Measurements from ENCODE around the gene CELF2.
A peak's percentile ranks its signal among the peaks of the same experiment; 100 is the strongest.

CELF2 gene

DNA sequence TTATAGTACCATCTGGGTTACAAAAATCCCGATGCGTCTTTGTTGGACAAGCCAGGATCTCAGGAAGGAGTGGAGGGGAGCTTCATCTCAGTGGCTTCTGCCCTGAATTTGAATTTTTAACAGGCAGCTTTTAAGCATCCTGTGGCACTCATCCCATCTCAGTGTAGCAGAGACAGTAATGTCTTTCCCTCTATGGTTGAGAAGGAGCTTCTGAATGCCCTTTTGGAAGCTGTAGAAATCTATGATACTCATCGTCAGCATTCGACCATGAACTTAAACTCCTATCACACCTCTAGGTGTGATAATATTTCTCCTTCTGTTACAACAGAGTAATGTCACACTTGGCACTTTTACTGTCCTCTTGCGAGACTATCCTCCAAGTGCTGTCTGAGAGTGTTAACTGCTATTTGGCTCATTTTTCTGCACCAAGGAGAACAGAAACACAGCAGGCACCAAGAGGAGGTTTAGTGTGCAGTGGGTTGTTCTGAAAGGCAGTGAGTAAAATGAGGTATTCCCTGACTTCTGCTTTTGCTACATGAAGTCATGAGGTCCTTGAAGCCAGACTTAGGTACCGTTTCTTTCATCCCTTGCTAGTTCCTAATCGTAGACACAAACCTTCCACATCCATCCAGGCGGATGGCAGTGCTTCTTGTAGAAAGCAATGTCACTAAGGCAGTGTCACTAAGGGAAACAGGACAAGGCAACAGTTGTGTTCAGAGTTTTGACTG is 177.4 kb downstream of the CELF2 start:
- DNase-seq (ENCODE audit: low read depth in 2 of 2) = no peak

DNA sequence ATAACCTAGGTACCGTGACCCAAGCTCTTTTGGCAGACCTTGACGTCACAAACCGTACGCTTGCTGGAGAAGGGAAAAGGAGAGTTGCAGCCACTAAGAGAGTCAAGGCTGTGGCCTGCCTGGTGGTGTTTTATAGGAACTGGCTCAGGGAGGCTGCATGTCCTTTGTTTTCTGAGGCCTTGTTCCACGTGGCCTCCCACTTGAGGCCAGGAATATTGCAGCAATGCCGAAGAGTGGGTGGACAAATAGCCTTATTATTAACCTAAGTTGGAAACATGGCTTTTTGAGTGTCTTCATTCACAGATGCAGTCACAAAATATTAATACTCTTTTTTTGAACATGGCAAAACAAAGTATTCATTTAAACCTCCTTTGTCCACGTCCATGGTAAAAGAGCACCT is 178.0 kb downstream of the CELF2 start:
- no peak for DNase-seq (ENCODE audit: low read depth in 2 of 2)

DNA sequence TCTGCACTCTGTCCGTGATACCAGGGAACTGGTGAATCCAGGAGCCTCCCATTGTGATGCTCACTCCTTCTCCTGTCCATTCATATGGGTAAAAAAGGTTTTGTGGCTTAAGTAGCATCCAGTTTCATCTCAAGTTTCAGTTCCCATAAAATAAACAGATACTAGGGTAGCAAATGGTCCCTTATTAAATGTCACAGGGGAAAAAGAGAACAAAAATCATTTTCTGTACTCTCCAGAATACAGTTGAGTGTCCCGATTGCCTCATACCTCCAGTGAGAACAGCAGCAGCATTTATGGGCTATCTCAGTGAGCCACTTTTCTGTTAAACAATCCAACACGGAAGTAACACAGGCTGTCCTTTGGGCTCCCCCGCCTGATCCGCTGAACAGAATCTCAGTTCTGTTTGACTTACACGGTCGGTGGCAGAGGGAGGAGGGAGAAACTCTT is 179.6 kb downstream of the CELF2 start:
- no peak for DNase-seq (ENCODE audit: low read depth in 2 of 2)

DNA sequence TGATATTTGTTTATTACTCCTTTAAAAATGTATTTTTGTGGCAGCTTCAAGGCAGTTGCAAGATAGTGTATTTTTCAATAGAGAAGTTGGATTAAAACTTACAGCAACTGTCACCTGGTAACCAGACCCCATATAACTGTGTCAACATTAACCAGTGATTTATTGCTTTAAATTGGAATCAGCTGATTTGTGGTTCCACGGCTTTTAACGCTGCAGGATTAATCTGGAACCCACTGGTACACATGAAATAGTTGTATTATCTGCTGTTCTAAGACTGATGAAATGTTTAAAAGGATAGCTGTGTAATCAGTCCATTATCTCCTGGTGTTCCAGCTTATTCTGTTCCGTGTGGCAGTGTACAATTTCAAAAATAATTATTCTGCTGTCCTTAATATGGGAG is 180.2 kb downstream of the CELF2 start:
- peak; percentile 18 to 27 for DNase-seq (ENCODE audit: low read depth in 2 of 2)

DNA sequence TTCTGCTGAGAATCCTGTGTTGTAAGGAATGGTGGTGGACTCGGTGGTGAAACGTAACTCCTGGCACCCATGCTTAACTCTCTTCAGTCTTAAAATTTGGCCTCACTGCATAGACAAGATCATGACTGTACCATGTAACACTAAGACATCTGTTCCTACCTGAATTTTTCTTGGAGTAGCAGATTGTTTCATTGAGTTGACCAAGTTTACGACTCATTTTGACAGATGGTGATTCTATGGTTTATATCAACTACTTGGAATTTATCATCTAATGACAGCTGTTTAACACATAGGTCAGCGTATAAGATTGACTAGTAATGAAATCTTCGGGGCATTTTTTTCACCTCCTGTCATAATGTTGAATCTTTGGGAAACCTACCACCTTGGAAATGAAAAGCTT is 184.2 kb downstream of the CELF2 start:
- DNase-seq (ENCODE audit: low read depth in 2 of 2) = no peak

DNA sequence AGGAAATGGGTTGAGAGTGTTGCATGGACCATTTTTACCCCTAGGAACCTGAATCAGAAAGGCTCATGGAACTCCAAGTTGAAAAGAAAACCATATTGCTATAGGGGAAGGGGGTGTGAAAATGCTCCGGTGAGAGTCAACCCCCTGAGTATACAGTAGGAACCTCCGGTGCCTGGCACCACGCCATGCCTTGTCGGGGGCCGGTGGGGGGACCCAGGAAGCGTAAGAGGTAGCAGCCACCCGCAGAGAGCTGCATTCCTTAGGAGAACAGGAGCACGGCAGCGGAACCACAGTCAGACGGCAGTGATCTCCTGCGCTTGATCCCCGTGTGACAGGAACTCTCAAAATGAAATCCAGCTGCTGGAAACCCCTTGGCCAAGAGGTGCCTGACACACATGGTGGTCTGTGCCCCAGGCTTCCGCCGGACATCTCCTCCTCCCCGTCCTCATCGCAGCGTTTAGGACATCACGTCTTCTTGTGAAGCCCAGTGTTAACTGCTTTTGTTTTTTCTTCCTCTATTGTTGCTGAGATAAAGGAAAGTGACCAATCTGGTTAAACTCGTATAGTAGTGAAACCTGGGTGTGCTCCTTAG is 186.8 kb downstream of the CELF2 start:
- DNase-seq (ENCODE audit: low read depth in 2 of 2) = no peak

DNA sequence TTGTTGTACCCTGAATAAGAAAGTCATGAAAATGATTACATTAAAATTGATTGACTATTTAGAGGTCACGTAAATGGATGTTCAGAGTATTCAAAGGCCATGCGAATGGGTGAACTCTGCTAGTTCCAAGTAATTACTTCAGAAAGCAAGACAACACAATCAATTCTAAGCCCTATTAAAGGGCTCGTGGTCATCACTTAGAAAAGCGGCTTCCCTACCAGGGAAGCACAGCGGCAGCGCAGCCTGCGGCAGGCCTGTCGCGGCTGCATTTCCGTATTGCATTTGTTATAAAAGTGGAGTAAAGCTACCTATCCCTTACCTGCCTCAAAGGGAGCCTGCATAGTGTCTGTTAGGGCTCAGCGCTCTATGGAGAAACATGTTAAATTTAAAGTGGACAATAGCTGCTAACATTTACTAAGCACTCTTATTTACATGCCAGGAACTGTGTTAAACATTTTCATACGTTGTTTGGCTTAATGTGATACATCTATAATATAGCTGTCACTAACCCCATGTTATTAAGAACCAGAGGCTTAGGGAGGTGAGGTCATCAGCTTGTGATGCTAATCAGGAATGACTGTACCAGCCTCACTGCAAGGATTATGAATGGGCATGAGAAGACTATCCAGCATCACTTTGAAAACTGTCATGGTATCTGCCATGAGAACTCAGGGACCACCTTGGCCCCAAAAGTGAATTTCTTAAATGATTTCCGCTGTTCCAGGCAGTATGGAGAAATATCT is 187.5 kb downstream of the CELF2 start:
- DNase-seq (ENCODE audit: low read depth in 2 of 2) = no peak

DNA sequence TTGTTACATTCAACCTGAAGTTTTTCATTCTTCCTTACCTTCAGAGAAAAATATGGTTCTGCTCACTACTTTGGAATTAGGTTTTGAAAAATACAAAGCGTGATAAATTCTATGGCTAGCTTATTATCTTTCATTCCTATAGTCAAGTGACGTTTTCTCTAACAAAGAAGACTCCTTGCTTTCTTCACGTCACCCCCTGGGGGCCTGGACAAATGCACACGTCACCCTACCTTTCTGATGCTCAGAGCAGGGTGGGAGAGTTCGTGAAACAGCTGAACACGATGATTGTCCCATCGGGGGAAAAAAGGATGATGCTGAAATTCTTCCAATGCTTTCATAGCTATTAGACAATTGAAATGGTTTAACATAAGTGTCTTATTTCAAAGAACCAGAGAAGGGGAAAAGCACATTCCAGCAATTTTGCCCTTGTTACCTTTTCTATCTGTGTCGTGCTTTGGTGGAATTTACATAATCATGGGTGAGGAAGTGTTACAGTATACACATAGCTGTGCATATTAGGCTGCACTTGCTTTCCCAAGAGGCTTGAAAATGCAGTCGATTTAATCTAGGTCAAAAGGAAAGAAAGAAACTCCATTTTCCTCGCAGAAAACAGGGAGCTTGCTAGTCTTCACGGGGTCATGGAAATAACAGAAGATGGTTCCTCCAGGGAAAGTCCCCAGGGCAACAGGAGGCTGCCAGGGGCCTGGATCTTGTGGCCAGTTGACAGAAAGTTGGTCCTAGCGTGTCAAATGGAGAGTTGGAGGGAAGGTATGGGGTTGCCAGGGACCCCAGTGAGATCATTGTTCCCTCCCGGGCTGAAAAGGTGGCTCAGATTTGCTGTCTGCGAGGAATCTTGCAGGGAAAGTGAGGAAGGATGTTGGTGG is 189.2 kb downstream of the CELF2 start:
- DNase-seq (ENCODE audit: low read depth in 2 of 2) = no peak

DNA sequence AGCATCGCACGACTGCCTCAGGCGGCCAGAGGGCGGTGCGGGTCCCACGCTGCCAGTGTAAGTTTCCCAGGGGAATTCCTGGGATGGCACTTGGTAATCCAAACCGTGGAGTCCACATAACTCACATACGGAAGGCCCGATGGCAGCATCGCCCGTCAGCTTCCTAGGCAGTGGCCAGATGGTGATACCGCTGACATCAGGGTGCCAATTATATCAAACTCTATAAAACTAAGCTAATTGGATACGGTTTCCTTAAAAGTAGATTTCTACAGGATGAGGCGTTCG is 189.8 kb downstream of the CELF2 start:
- no peak for DNase-seq (ENCODE audit: low read depth in 2 of 2)

DNA sequence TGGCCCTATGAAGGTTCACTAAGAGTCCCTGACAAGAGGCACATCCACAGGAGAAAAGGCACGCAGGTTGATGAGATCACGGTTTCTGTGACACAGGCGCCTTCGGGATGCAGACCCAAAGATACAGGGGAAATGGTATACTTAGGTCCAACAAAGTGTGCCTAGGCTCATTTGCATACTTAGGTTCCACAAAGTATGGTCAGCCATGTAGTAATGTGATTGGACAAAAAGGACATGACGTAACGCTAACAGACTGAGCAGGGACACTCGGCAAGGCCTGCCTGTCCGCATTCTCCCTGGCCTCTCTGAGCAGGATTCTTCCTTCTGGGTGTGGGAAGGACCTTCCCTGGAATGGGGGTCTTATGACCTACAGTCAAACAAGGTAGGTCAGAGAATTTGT is 190.6 kb downstream of the CELF2 start:
- DNase-seq (ENCODE audit: low read depth in 2 of 2) = no peak

DNA sequence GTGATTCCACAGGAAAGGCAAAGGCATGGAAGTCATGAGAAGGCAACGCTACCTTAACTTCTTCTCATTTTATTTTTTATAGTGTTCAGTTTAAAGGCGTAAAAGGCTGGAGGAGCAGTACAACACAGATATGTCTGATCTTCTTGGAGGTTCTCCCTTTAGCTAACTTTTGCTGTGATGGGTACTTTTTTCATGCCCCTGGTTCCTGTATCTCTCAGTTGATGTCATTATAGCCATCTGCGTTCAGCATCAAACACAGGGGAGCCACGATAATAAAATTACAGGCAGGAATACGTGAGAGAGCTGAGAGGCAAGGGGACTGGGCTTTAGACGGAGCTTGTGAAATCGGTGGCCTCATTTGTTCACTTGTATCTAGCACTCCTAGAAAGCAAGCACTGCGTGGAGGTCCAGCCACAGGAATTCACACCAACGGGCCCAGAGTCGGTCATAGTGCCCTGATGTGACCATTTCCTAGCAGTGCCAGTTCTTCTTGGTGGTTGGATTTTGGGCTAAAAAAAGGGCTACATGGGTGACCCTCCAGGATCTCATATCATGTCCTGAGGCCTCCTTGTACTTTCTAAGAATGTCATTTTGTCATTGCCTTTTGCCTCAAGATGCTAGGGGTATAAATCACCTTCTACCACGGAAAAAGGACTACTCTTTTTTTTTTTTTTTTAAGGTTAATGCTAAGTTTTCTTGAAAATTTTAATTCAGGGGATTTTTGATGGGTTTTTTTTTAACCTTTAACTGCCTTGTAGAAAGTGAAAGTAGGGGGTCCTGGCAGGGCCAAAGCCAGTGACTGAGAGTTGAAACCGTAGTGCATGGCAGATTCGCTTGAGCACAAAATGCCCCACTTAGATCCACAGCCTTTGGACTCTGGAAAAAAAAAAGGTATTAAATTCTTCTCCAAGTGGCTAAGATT is 191.5 kb downstream of the CELF2 start:
- DNase-seq (ENCODE audit: low read depth in 2 of 2) = no peak

DNA sequence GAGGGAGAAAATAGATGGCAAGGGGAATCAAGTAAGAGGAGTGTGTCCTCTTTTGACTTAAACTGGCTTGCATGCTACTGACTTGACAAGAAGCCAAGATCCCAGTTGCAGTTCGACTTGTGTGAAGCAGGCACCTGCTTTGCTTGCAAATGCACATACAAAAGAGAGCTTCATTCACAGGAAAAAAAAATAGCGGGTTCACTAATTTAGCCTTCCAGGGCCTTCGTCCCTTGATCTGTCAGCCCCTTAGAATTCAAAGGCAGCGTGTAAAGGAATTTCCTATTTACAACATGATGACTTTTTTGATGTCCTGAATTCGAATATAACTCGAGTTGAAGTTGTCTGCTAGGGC is 192.1 kb downstream of the CELF2 start:
- DNase-seq (ENCODE audit: low read depth in 2 of 2) = no peak

DNA sequence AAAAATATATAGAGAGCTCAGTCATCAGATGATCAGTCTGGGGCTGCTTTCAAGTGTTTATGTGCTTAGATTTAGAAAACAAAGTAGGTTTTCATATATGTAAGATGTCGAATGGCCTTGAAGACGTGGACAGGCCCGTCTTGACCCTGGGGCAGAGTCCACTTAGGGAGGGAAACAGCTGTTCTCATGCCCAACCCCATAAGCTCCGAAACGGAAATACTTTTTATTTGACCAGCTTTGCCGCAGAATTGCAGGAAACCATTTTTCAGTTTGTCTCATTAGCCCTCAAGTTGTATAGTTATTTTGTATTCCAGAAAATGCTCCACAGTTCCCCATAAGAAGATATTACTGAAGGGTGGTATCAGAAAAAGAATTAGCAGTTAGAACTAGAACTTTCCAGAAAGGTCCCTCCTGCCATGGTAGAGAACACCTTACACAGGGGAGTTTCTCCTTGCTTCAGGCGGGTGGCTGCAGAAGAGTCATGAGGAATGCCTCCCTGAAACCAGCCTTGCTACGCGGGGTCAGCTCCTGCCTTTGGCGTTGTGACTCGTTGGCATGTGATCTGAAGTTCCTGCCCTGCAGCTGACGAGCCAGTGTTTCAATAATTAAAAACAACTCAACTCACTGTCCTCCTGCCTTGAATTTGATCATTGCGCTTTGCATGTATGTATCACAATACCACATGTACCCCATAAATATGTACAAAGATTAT is 192.7 kb downstream of the CELF2 start:
- no peak for DNase-seq (ENCODE audit: low read depth in 2 of 2)

DNA sequence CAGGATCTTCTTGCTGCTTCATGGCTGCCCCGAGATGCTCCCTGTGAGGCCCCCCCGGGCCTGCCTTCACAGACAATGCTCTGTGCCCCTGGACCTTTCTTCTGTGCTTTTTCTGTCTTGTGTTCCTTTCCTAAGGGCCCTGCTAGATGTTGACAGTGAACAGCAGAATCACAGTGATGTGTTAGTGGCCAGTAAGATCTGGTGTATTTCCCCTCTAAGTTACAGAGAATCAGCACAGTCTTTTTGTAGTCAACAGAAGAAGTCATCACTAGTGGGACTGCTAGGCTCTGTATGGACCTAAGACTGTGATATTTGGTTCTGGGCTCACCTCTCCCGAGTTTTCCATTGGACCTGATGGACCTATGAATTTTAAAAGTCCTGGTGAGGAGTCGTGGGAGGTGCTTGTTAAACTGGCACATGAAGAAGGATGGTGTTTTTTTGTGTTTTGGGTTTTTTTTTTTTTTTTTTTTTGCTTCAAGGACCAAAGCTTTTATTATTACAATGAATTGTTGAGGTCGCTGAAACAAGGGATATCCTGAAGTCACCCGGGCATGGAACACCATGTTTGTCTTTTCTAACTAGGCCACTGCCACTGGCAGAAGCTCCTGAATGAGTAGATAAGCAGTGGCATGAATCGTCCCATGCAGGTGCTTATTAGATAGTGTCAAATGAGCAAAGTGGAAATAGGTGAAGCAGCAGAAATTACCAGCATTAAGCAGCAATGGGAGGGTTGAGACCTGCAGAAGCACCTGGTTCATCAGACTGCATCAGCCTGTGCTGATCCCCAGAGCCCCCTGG is 194.8 kb downstream of the CELF2 start:
- no peak for DNase-seq (ENCODE audit: low read depth in 2 of 2)

DNA sequence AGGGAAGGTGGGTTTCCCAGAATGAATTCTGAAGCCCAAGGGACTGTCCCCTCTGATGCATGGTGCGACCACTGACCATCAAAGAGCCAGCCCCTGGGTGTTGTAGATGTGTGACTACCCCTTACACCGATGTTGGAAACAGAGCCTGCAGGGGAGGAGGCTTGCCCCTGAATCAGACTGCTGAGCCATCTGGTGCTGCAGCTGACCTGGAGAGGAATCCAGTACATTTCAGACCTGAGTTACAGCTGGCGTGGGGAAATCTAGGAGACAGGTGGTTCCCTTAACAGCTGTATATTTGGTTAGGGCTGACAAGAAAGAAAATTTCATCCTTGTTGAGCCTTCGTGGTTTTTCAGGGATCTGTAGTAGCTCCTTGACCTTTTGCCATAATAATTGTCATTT is 195.5 kb downstream of the CELF2 start:
- DNase-seq (ENCODE audit: low read depth in 2 of 2) = no peak

DNA sequence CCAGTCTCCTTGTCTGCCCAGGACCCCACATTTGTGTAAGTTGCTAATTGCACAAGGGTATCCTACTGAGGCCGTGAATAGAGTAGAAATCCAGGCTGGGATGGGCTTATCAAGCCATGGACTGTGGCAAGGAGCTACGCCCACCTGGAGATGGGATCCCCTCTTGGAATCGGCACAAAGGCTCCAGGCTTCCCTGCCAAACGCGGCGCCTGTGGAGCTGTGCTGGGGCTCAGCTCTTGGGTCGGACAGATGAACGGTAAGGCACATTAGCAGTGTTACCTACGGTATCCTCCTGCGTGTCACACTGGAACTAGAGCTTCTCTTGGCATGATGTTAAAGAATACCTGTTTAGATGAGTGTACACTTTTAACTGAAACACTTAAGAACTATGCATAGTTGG is 196.7 kb downstream of the CELF2 start:
- no peak for DNase-seq (ENCODE audit: low read depth in 2 of 2)

DNA sequence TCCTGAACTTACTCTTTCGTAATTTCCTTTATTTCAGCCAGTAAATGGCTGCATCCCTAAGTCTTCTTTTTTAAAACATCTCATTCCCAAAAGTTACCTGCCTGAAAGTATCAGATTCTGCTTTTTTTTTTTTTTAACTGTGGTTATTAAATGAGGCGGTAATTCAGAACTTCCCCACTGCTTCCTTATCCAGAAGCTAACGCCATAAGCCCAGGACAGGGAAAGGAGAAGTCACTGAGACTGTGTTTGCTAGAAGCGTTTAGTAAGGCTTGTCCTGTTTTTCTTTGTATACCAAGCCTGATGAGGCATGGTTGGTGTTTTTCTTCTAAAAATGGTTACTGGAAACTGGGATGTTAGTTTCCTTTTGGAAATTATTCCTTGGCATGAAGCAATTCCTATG is 197.8 kb downstream of the CELF2 start:
- DNase-seq (ENCODE audit: low read depth in 2 of 2) = no peak

DNA sequence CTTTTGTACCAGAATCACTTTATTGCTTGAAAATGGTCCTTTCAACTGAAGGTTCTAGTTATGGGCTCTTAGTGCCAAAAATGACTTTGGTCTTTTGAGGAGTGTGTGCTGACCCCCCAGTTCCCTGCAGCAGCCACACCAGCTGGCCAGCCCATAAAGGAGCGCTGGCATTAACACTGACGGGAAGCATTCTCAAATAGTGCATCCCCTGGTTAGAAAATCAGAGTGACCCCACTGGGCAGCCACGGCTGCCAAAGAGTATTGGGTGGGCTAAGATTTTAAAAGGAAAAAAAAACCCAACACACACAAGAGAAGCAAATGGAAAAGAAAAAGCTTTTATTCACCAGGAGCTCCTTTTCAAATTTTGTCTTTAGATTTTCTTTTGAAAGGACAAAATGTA is 199.8 kb downstream of the CELF2 start:
- DNase-seq (ENCODE audit: low read depth in 2 of 2) = no peak

DNA sequence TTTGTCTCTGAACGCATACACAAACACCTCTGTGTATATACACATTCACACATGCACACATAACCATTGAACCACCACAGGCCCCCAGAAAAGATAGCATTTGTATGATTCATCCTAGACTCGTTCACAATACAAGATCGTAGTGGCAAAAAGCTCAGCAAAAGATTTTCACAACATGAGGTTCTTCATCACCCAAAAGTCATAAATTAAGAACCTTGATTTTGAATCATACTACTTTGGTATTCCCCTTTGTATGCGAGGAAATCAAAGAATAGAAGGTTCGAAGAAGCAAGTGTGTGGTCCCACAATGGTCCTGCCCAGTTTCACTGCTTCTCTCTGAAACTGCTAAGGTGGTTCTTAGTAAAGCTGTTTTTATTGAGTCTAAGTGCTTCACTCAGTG is 200.7 kb downstream of the CELF2 start:
- no peak for DNase-seq (ENCODE audit: low read depth in 2 of 2)

DNA sequence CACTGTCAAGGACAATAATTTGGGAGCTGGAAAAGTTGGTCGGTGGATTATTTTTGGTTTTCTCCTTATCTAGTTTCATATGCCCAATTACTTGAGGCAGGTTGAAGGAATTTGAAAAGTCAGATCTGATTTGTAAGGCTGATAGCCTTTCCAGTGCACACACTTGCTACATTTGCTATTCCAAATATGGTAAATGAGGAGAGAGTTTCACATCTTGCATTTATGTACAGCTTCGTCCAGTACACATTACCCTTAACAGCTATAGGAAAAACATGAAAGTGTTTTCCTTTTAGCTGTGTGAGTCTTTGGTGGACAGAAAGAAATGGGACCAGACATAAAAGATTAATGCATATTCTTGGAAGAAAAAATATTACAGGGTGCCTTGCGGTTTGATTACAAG is 201.8 kb downstream of the CELF2 start:
- no peak for DNase-seq (ENCODE audit: low read depth in 2 of 2)
